H9 (cell line): ENCODE measurements around the gene C1orf198. TPM values are rescaled to one million over a fixed set of nuclear protein-coding genes. Genes with fewer than 3 reads are reported as not detected.

Experiments used
- DNase-seq: peaks from one replicate; pipeline ENCODE4 v3.0.0-alpha.2; 2017
- H2AFZ ChIP-seq: one replicate; pipeline ENCODE4 v1.6.1; 2013; ENCODE audit warnings: mild to moderate bottlenecking, low read length, control low read depth, moderate library complexity
- H2AK5ac ChIP-seq: 2 replicates; pipeline ENCODE4 v1.6.1; 2013; ENCODE audit warnings: low read length, control low read depth, mixed read lengths; ENCODE audit not compliant: insufficient read length
- H2BK120ac ChIP-seq: one replicate; pipeline ENCODE4 v1.6.1; 2013; ENCODE audit warnings: low read depth, mild to moderate bottlenecking, low read length, control low read depth, inconsistent platforms; ENCODE audit not compliant: poor library complexity, severe bottlenecking
- H2BK12ac ChIP-seq: 2 replicates; pipeline ENCODE4 v1.6.1; 2013; ENCODE audit warnings: low read length, control low read depth, mixed read lengths, low read depth; ENCODE audit not compliant: insufficient read length
- H2BK15ac ChIP-seq: 2 replicates; pipeline ENCODE4 v1.6.1; 2013; ENCODE audit warnings: low read depth, low read length, control low read depth
- H2BK20ac ChIP-seq: one replicate; pipeline ENCODE4 v1.6.1; 2013; ENCODE audit warnings: low read depth, mild to moderate bottlenecking, low read length, control low read depth, inconsistent platforms; ENCODE audit not compliant: poor library complexity, severe bottlenecking
- H2BK5ac ChIP-seq: 2 replicates; pipeline ENCODE4 v1.6.1; 2013; ENCODE audit warnings: low read length, control low read depth, mixed read lengths; ENCODE audit not compliant: insufficient read length
- H3K14ac ChIP-seq: 2 replicates; pipeline ENCODE4 v1.6.1; 2013; ENCODE audit warnings: low read length, control low read depth; ENCODE audit not compliant: insufficient read depth
- H3K18ac ChIP-seq: 2 replicates; pipeline ENCODE4 v1.6.1; 2013; ENCODE audit warnings: low read depth, mild to moderate bottlenecking, mixed read lengths, low read length, control low read depth; ENCODE audit not compliant: insufficient read length
- H3K23ac ChIP-seq: 2 replicates; pipeline ENCODE4 v1.6.1; 2013; ENCODE audit warnings: low read length, control low read depth, mixed read lengths, low read depth; ENCODE audit not compliant: insufficient read length
- H3K23me2 ChIP-seq: 2 replicates; pipeline ENCODE4 v1.6.1; 2013; ENCODE audit warnings: low read depth, mild to moderate bottlenecking, mixed read lengths, low read length, control low read depth; ENCODE audit not compliant: insufficient read length, poor library complexity, severe bottlenecking
- H3K27ac ChIP-seq: 2 replicates; pipeline ENCODE4 v1.5.1; 2013; ENCODE audit warnings: low read length, control low read depth, mixed read lengths, low read depth; ENCODE audit not compliant: insufficient read length
- H3K27me3 ChIP-seq: 2 replicates; pipeline ENCODE4 v1.6.1; 2013; ENCODE audit warnings: low read length, control low read depth, inconsistent platforms; ENCODE audit not compliant: insufficient read depth
- H3K4ac ChIP-seq: 2 replicates; pipeline ENCODE4 v1.6.1; 2013; ENCODE audit warnings: low read depth, mild to moderate bottlenecking, control low read depth, inconsistent platforms, low read length, moderate library complexity
- H3K4me1 ChIP-seq: 2 replicates; pipeline ENCODE4 v1.6.1; 2013; ENCODE audit warnings: low read length, control low read depth, inconsistent platforms; ENCODE audit not compliant: insufficient read depth
- H3K4me2 ChIP-seq: 2 replicates; pipeline ENCODE4 v1.6.1; 2013; ENCODE audit warnings: low read length, control low read depth, mixed read lengths; ENCODE audit not compliant: insufficient read length, insufficient read depth
- H3K56ac ChIP-seq: 2 replicates; pipeline ENCODE4 v1.6.1; 2013; ENCODE audit warnings: low read depth, mild to moderate bottlenecking, mixed read lengths, low read length, control low read depth; ENCODE audit not compliant: insufficient read length
- H3K79me1 ChIP-seq: 2 replicates; pipeline ENCODE4 v1.6.1; 2013; ENCODE audit warnings: low read depth, mild to moderate bottlenecking, moderate library complexity, low read length, control low read depth, inconsistent platforms; ENCODE audit not compliant: insufficient read depth, poor library complexity, severe bottlenecking
- H3K79me2 ChIP-seq: 2 replicates; pipeline ENCODE4 v1.6.1; 2013; ENCODE audit warnings: low read length, control low read depth, inconsistent platforms; ENCODE audit not compliant: insufficient read depth
- H3K9ac ChIP-seq: 2 replicates; pipeline ENCODE4 v1.6.1; 2013; ENCODE audit warnings: low read length, control low read depth, mixed read lengths; ENCODE audit not compliant: insufficient read length; ENCODE audit errors: extremely low read depth
- H3K9me3 ChIP-seq: one replicate; pipeline ENCODE4 v1.6.1; 2013; ENCODE audit warnings: low read depth, low read length, inconsistent platforms; ENCODE audit not compliant: control insufficient read depth
- H3T11ph ChIP-seq: one replicate; pipeline ENCODE4 v1.6.1; 2013; ENCODE audit warnings: mild to moderate bottlenecking, low read length, control low read depth, inconsistent platforms
- H4K20me1 ChIP-seq: one replicate; pipeline ENCODE4 v1.6.1; 2013; ENCODE audit not compliant: control insufficient read depth, insufficient read length, insufficient read depth
- H4K5ac ChIP-seq: 2 replicates; pipeline ENCODE4 v1.6.1; 2013; ENCODE audit warnings: low read depth, mild to moderate bottlenecking, mixed read lengths, low read length, control low read depth; ENCODE audit not compliant: insufficient read length
- H4K8ac ChIP-seq: replicated peaks from 2 replicates; pipeline ENCODE4 v1.6.1; 2013; ENCODE audit warnings: low read length, control low read depth, mixed read lengths, low read depth; ENCODE audit not compliant: insufficient read length
- H4K91ac ChIP-seq: 2 replicates; pipeline ENCODE4 v1.6.1; 2013; ENCODE audit warnings: low read depth, mild to moderate bottlenecking, moderate library complexity, mixed read lengths, low read length, control low read depth; ENCODE audit not compliant: insufficient read length
- H3K27ac Mint-ChIP-seq, 3 experiments: 2 replicates in 2 of 3; 3 replicates in 1 of 3; pipeline ENCODE4 v1.8.0; 2020 to 2021; ENCODE audit warnings: mixed read lengths in 3 of 3, mild to moderate bottlenecking in 1 of 3, moderate library complexity in 1 of 3
- H3K27me3 Mint-ChIP-seq: 2 replicates; pipeline ENCODE4 v1.8.0; 2021; ENCODE audit warnings: low read depth, mild to moderate bottlenecking, moderate library complexity, mixed read lengths
- H3K36me3 Mint-ChIP-seq, 3 experiments: 2 replicates in 2 of 3; 3 replicates in 1 of 3; pipeline ENCODE4 v1.8.0; 2020 to 2021; ENCODE audit warnings: low read depth in 3 of 3, mixed read lengths in 3 of 3; ENCODE audit not compliant: insufficient read depth in 1 of 3
- H3K4me1 Mint-ChIP-seq, 2 experiments: 2 replicates each; pipeline ENCODE4 v1.8.0; 2020; ENCODE audit warnings: mixed read lengths in 2 of 2
- H3K4me3 Mint-ChIP-seq, 2 experiments: 2 replicates in 1 of 2; 3 replicates in 1 of 2; pipeline ENCODE4 v1.8.0; 2020 to 2021; ENCODE audit warnings: mild to moderate bottlenecking in 2 of 2, mixed read lengths in 2 of 2, moderate library complexity in 1 of 2
- H3K9me3 Mint-ChIP-seq, 2 experiments: 2 replicates in 1 of 2; 3 replicates in 1 of 2; pipeline ENCODE4 v1.8.0; 2020; ENCODE audit warnings: mild to moderate bottlenecking in 2 of 2, mixed read lengths in 2 of 2, moderate library complexity in 1 of 2
- WGBS: extraction: QIAGEN DNeasy Blood & Tissue Kit; methylation state at CpG from one replicate; pipeline ENCODE4 v1.1.7; 2013; ENCODE audit warnings: missing lambda C conversion rate, low lambda C conversion rate, mixed read lengths; ENCODE audit not compliant: insufficient read length; ENCODE audit errors: extremely low coverage; 5-methylcytosine and 5-hydroxymethylcytosine counted together
- total RNA-seq: library from RNA; stranded (reverse); gene quantifications from 2 replicates; pipeline ENCODE4 v1.2.1, GENCODE V29; 2021
- TF ChIP-seq, protein P1 (sequence below): fragments of 200-600 bp; sonication (generic); conservative IDR thresholded peaks from 3 replicates; pipeline ENCODE4 v1.8.0; 2021; ENCODE audit warnings: antibody characterized with exemption, mild to moderate bottlenecking

The C1orf198 gene
- total RNA-seq, 1 experiment from 2014 or later = 28.9 TPM

- no peak overlapping the region for H2BK20ac ChIP-seq
- no peak overlapping the region for H4K5ac ChIP-seq
- H3K9me3 ChIP-seq = no peaks in the 10 kb centered on the region
- H4K8ac ChIP-seq = no peak overlapping the region
- Mint-ChIP-seq H3K27ac (no peak overlapping the region; a peak in 1 of 7 replicates), H3K27me3 (peaks cover 53% of the 10 kb centered on the region), H3K9me3 (no peaks in the 10 kb centered on the region), H3K36me3 (no peaks in the 10 kb centered on the region), H3K4me1 (peaks cover 0 to 2% of the 10 kb centered on the region in 2 experiments; a peak in 2 of 4 replicates), H3K4me3 (no peak overlapping the region)
- no CpG with 5 or more reads among the region's 2 CpGs for WGBS
- no peak overlapping the region for H3K14ac ChIP-seq
- H2AFZ ChIP-seq = no peak overlapping the region
- H3K23ac ChIP-seq = no peak overlapping the region
- no peaks in the 10 kb centered on the region for H4K20me1 ChIP-seq
- no peaks in the 10 kb centered on the region for H3K4me1 ChIP-seq
- H2BK120ac ChIP-seq = no peak overlapping the region
- H3K4ac ChIP-seq = no peak overlapping the region
- H2BK15ac ChIP-seq = no peak overlapping the region
- no peak overlapping the region for H3K18ac ChIP-seq
- H3K4me2 ChIP-seq = no peak overlapping the region
- no peak overlapping the region for H3K56ac ChIP-seq
- no peak overlapping the region for H2BK12ac ChIP-seq
- H3K9ac ChIP-seq = no peak overlapping the region
- no peak overlapping the region for H2AK5ac ChIP-seq
- H3T11ph ChIP-seq = no peak overlapping the region
- no peaks in the 10 kb centered on the region for H3K23me2 ChIP-seq
- no peak for DNase-seq
- no peaks in the 10 kb centered on the region; the same call in 1 of the 2 replicates for H3K27me3 ChIP-seq
- no peak overlapping the region for H4K91ac ChIP-seq
- no peak overlapping the region for H2BK5ac ChIP-seq
- no peak overlapping the region for H3K27ac ChIP-seq
- TF ChIP-seq, protein P1, sequence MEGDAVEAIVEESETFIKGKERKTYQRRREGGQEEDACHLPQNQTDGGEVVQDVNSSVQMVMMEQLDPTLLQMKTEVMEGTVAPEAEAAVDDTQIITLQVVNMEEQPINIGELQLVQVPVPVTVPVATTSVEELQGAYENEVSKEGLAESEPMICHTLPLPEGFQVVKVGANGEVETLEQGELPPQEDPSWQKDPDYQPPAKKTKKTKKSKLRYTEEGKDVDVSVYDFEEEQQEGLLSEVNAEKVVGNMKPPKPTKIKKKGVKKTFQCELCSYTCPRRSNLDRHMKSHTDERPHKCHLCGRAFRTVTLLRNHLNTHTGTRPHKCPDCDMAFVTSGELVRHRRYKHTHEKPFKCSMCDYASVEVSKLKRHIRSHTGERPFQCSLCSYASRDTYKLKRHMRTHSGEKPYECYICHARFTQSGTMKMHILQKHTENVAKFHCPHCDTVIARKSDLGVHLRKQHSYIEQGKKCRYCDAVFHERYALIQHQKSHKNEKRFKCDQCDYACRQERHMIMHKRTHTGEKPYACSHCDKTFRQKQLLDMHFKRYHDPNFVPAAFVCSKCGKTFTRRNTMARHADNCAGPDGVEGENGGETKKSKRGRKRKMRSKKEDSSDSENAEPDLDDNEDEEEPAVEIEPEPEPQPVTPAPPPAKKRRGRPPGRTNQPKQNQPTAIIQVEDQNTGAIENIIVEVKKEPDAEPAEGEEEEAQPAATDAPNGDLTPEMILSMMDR = no peak
- H3K79me2 ChIP-seq = no peaks in the 10 kb centered on the region
- H3K79me1 ChIP-seq = no peaks in the 10 kb centered on the region
Observed at GRCh38 chr1:230796626-230797025, 71.7 kb downstream of the C1orf198 start.
